ENCODE results near the gene TOP1.

Gene TOP1

GRCh38 chr20:41038149-41038877 lies 9.7 kb downstream of the TOP1 start:
- no peak for DNase-seq

DNA sequence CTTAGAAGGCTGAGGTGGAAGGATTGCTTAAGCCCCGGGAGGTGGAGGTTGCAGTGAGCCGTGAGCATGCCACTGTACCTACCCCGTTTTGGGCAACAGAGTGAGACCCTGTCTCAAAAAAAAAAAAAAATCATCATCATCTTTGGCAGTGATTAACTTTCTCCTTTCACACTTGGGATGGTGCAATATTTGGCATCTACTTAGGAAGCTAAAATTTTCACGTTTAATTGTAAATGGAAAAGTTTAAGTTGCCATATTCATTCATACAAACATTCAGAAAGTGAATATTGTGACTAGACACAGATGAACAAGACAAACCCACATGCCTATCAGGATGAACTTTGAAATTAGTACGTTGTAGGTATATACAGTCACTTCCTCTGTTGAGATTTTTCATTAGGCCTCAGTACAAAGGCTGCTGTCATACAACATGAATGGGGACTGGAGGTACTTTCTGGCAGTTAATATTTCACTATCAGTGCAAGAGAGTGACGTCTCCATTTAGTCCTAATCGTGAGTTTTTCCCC lies 10.3 kb downstream of the TOP1 start:
- no peak for DNase-seq

DNA sequence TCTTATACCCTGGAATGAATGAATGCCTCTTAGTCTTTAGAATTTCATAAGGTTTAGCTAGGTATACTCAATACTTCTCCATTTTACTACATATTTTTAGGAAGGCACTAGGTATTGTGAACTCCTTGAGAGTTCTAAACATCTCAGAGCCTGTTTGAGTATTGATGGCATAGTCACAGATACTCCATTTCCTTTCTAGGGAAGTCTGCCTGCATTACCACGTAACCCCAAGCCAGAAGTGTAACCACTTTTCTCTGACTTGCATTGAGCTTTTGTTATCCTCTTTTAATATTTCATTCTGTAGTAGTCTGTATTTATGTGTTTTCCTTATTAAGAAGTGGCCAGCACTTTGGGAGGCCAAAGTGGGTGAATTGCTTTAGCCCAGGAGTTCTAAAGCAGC lies 12.2 kb downstream of the TOP1 start:
- DNase-seq, result no peak

- DNase-seq, result no peak
Measured at GRCh38 chr20:41041693-41042092, 13.1 kb downstream of the TOP1 start.

- DNase-seq, result no peak
Measured at GRCh38 chr20:41044409-41045062, 15.9 kb downstream of the TOP1 start.

GRCh38 chr20:41045671-41046070 lies 17.0 kb downstream of the TOP1 start:
- no peak for DNase-seq

DNA sequence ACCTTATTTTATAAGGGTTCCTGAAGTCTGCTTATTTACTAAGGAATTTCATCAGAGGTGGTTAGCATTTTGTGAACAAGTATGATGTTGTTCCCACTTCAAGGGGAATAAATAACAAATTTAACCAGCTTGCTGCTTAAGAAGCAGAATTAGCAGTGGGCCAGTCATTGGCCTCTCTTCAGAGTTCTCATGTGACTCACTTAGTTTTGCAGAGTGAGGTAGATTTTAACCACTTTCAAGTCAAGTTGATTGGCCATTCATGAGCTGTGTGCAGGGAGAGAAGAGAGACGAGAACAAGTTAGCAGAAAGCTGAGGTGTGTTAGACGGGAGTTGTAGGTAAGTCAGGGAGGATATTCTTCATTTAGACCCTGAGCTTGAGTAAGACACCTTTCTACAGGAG lies 18.1 kb downstream of the TOP1 start:
- DNase-seq, result no peak

GRCh38 chr20:41047279-41047974 lies 18.8 kb downstream of the TOP1 start:
- no peak for DNase-seq

DNA sequence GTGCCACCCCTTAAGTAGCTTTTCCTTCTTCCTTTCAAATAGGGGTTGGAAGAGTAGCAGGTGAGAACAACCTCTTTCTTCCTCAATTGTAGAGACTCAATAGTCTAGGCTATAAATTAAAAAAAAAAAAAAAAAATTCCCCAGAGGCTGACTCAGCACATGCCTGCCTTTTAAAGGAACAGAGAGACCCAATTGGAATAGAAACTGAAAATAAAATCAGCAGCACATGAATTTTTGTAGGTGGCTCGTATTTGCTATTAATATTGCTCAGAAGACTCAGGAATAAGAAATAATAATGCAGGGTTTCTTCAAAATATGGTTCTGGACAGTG lies 19.3 kb downstream of the TOP1 start:
- no peak for DNase-seq

DNA sequence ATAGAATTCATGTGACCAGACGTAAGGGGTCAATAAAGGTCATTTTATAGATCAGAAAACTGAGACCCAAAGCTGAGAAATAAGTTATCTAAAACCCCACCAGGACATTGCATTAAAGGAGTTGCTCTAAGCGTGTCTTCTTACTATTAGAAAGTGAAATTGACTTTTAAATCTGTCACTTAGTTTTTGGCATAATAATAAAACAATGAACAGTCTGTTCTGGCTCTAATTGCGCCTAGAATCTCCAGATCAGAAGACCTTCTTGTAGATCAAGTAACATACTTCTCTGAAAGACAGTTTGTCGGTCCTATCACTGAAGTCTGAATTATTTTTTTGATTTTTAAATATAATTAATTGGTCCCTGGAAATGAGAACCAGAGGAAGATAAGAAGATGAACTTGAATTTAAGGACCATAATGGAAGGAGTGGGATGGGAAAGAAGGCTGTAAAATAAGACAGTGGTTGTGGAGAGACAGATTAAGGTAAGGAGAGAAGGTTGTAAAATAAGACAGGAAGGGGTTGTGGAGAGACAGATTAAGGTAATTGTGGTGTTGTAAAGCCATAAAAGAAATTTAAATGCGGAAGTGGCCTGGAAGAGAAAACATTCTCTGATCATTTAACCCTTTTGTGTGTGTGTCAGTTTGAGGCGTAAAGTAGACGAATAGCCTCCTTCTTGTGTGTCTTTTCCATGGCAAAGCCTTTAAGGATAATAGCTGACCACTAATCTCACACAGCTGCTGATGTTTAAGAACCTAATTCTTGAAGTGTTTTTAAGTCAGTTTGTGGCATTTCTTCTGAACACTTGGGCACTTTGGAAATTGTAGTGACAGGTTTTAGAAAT lies 20.1 kb downstream of the TOP1 start:
- DNase-seq, result no peak

DNA sequence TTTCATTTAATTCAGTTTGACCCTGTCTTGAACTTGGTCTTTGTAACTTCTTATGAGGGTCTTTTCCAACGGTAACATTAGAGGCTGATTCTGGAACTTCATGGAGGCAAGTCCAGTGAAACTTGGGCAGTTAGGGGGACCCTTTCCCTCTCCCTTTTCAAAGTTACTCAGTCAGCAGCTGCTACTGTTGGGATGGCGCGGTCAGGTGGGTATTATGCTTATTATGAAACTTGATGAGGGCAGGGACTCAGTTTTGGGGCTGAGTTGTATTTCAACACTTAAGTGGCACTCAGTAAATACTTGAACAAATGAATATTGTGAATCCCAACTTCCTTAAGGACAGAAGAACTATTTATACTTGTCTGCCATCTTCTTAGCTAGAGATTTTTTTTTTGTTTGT lies 20.8 kb downstream of the TOP1 start:
- peak; percentile 5 for DNase-seq

- DNase-seq, result no peak
Measured at GRCh38 chr20:41050361-41051008, 21.9 kb downstream of the TOP1 start.

GRCh38 chr20:41051009-41051825 lies 22.6 kb downstream of the TOP1 start:
- no peak for DNase-seq

DNA sequence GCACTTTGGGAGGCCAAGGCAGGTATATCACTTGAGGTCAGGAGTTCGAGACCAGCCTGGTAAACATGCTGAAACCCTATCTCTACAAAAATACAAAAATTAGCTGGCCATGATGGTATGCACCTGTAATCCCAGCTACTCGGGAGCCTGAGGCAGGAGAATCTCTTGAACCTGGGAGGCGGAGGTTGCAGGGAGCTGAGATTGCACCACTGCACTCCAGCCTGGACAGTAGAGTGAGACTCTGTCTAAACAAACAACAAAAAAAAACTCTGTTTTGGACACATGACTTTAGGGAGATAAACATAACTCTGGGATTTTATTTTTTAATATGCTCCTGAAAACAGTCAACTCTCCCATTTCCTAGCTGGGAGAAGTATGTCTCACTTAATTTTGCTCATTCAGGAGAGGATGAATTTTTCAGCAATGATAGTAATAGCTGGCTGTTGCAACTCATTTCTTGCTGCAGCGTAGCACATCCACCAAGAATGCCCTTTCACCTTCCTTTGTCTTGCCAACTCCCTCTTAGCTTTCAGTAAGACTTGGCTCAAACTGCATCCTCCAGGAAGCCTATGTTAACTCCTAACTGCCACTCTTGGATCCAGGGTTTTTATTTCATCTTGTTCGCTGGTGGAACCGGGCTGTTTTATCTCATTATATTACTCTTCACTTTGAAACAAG lies 24.3 kb downstream of the TOP1 start:
- DNase-seq, result no peak

- no peak for DNase-seq
Measured at GRCh38 chr20:41054070-41054846, 25.6 kb downstream of the TOP1 start.

GRCh38 chr20:41054847-41055230 lies 26.2 kb downstream of the TOP1 start:
- DNase-seq, result peak; percentile 27

GRCh38 chr20:41055679-41056078 lies 27.1 kb downstream of the TOP1 start:
- no peak for DNase-seq

DNA sequence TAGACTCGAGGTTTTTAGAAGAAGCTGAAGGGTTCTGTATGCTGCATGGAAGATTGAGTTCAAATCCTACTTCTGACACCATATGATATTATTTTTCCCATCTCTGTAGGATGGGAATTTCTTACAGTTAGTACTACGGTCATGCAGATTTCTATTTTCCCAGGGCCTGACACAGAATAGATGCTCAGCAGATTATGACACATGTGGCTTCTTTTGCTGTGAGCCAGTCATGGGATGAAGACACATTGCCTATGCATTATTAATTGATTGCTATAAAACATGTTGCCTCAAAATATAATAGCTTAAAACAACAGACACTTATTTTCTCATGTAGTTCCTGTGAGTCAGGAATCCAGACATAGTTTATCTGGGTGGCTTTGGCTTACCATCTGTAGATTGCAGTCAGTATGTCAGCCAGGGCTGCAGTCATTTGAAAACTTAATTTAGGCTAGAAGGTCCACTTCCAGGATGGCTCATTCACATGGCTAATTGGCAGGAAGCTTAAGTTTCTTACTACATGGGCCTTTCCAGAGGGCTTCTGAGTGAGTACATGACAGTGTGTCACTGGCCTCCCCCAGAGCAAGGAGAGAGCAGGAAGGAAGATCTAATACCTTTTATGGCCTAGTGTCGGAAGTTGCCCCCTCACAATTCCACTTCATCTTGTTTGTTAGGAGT lies 29.5 kb downstream of the TOP1 start:
- no peak for DNase-seq
